GM12801 (cell line): Measurements from ENCODE around the gene CRYBG2.

Experiments used
- TF ChIP-seq, protein P1 (sequence below): IDR thresholded peaks from one replicate; pipeline ENCODE4 v1.5.1; 2011; ENCODE audit warnings: control low read depth; ENCODE audit not compliant: insufficient read length; ENCODE audit errors: extremely low read depth

CRYBG2 gene

DNA sequence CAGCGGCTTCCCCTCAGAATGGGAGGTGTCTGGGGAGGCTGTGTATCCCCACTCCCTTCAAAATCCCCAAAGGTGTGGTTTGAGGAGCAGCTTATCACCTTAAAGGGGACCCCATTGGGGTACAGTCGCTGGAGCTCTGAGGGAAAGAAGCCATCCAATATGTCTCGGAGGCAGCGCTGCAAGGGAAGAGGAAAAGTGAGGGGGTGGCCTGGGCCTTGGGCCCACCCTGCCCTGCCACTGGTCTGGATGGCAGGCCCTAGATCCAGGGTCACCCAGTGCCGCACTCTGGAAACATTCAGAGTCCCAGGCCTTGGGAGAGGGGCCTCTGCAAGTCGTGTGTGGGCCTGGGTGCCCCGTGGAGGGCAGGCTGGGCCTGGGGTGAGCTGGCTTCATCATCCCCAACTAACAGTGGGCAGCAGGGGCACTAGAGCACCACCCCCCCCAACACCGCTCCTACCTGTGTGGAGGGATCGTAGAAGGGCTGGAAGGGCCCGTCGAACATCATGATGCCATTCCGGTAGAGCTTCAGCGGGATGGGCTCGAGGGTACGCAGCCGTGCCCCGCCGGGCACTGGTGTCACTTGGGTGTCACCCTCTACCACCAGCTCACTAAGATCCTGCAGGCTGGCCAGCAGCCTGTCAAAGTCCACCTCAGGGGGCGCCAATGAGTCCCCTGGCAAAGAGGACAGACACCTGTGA lies 68.4 kb downstream of the CRYBG2 start:
- TF ChIP-seq, protein P1, sequence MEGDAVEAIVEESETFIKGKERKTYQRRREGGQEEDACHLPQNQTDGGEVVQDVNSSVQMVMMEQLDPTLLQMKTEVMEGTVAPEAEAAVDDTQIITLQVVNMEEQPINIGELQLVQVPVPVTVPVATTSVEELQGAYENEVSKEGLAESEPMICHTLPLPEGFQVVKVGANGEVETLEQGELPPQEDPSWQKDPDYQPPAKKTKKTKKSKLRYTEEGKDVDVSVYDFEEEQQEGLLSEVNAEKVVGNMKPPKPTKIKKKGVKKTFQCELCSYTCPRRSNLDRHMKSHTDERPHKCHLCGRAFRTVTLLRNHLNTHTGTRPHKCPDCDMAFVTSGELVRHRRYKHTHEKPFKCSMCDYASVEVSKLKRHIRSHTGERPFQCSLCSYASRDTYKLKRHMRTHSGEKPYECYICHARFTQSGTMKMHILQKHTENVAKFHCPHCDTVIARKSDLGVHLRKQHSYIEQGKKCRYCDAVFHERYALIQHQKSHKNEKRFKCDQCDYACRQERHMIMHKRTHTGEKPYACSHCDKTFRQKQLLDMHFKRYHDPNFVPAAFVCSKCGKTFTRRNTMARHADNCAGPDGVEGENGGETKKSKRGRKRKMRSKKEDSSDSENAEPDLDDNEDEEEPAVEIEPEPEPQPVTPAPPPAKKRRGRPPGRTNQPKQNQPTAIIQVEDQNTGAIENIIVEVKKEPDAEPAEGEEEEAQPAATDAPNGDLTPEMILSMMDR: no peak

- TF ChIP-seq, protein P1: no peak
Measured at GRCh38 chr1:26284597-26285347, 69.2 kb downstream of the CRYBG2 start.

DNA sequence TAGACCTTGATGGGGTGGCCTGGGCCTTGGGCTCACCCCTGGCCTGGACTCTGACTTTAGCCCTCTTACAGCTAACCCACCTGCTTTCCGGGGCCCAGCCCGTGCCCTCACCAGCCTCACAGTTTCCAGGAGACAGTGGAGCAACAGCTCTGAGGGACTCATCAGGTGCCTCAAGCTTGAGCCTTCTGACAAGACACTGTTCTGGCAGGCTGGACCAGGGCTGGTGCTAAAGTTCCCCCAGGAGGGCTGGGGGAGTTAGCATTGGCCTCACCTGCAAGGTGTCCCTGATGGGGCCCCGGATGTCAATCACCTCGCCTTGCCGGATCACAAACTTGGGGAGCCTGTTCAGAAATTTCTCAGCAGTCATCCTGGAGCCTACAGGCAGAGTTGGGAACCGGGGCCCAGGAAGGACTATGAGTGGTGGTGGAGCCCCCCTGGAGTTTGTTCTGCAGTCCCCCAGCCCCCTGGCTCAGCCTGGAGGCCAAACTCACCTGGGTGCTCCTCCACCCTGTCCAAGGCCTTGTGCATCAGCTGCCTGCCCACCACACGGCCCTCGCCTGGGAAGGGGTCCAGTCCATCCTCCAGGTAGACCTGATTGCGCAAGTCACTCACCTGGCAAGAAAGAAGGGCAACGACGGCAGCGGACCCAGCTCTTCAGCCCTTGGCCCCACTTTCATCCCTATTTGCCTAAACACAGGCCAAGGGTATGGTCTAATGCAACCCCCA lies 69.9 kb downstream of the CRYBG2 start:
- TF ChIP-seq, protein P1: no peak

DNA sequence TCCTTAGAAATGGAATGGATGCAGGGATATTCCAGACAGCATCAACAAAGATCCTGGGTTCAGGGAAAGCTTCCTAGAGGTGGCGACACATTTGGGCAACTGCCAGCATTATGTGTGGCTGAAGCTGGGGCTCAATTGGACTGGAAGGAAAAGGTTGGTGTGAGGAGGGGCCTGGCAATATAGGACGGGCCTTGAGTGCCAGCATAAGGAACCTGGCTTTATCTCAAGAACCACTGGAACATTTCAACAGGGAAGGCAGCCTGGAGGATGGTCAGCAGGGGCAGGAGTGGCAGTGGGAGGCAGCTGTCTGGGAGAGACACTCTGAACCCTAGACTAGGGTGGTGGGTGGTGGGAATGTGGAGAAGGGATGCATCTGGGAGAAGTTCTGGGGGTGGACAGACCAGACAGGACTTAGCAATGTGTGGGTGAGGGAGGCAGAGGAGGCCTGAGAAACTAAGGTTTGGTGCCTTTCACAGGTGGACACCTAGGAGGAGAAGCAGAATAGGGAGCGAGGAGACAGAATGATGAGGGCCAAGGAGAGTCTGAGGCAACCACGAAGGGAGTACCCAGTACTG lies 70.6 kb downstream of the CRYBG2 start:
- TF ChIP-seq, protein P1: no peak

- TF ChIP-seq, protein P1: no peak
Measured at GRCh38 chr1:26282401-26282918, 71.5 kb downstream of the CRYBG2 start.

DNA sequence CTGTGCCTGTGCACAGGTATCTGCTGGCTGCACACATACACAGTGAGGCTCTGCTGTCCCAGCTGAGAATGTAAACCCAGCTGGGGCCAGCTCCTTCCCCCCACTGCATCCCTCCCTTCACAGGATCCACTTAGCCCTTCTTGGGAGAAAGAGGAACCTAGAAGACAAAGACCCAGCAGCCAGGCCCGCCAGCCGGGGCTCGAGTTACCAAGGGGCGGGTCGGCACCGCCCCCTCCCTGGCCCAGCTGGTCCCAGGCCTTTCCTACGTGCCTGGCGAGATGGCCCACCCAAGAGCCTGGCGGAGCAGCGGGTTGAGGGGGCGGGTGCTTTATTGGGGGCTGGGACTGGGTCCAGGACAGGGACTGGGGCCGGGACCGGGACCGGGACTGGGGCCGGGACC lies 72.0 kb downstream of the CRYBG2 start:
- TF ChIP-seq, protein P1: no peak
